GM10266 (cell line): ENCODE results near the gene KDM1A.

Source experiments
- DNase-seq: peaks from one replicate; pipeline ENCODE4 v3.0.0; 2012; ENCODE audit errors: extremely low spot score
- CTCF ChIP-seq: IDR thresholded peaks from 2 replicates; pipeline ENCODE4 v1.5.1; 2012; ENCODE audit warnings: mild to moderate bottlenecking, low read depth; ENCODE audit not compliant: control insufficient read depth, insufficient read depth; ENCODE audit errors: missing control alignments

The KDM1A gene

GRCh38 chr1:23081376-23081775, 62.1 kb downstream of the KDM1A start:
- no peak for DNase-seq
- peak; percentile 10 for TF ChIP-seq CTCF

- no peak for DNase-seq
- TF ChIP-seq CTCF: no peak
Measured at GRCh38 chr1:23083714-23084480, 64.6 kb downstream of the KDM1A start.

GRCh38 chr1:23084880-23085279, 65.6 kb downstream of the KDM1A start:
- no peak for DNase-seq
- no peak for TF ChIP-seq CTCF

- no peak for TF ChIP-seq CTCF
- no peak for DNase-seq
Measured at GRCh38 chr1:23085696-23086095, 66.4 kb downstream of the KDM1A start.

GRCh38 chr1:23088027-23088426, 68.8 kb downstream of the KDM1A start:
- TF ChIP-seq CTCF: no peak
- DNase-seq: no peak

- no peak for TF ChIP-seq CTCF
- DNase-seq: no peak
Measured at GRCh38 chr1:23090056-23090455, 70.8 kb downstream of the KDM1A start.

- TF ChIP-seq CTCF: no peak
- no peak for DNase-seq
Measured at GRCh38 chr1:23091545-23091944, 72.3 kb downstream of the KDM1A start.
